HG03520 (cell line): ENCODE measurements around the gene NTF3.

Experiments
- ATAC-seq: cut with Tn5 transposase; IDR thresholded peaks from one replicate; pipeline ENCODE4 v1.9.1; 2021; ENCODE audit warnings: mild to moderate bottlenecking, moderate library complexity; ENCODE audit not compliant: unreplicated experiment

The NTF3 gene

GRCh38 chr12:5432011-5432400 lies at the start of gene NTF3:
TSS of gene NTF3 (plus strand) at chr12:5432108. CDS start at chr12:5432325, 217 bp downstream.
- ATAC-seq, result no peak

- ATAC-seq, result no peak
These were observed 47.9 kb upstream of the NTF3 start for GRCh38 chr12:5384015-5384414.

- ATAC-seq, result no peak
These were observed 43.0 kb upstream of the NTF3 start for GRCh38 chr12:5388581-5389535.

GRCh38 chr12:5390174-5390799 lies 41.6 kb upstream of the NTF3 start:
- ATAC-seq, result no peak

- ATAC-seq, result no peak
These were observed 40.3 kb upstream of the NTF3 start for GRCh38 chr12:5391653-5392052.

GRCh38 chr12:5392961-5393360 lies 38.9 kb upstream of the NTF3 start:
- no peak for ATAC-seq

GRCh38 chr12:5395443-5396271 lies 36.3 kb upstream of the NTF3 start:
- ATAC-seq, result no peak

- no peak for ATAC-seq
These were observed 35.4 kb upstream of the NTF3 start for GRCh38 chr12:5396541-5396940.

- ATAC-seq, result no peak
These were observed 32.6 kb upstream of the NTF3 start for GRCh38 chr12:5399266-5399665.

GRCh38 chr12:5402009-5402935 lies 29.6 kb upstream of the NTF3 start:
- no peak for ATAC-seq

GRCh38 chr12:5403411-5403810 lies 28.5 kb upstream of the NTF3 start:
- no peak for ATAC-seq

GRCh38 chr12:5407034-5407856 lies 24.7 kb upstream of the NTF3 start:
- ATAC-seq, result no peak

- ATAC-seq, result no peak
These were observed 22.3 kb upstream of the NTF3 start for GRCh38 chr12:5409619-5410018.

- no peak for ATAC-seq
These were observed 15.3 kb upstream of the NTF3 start for GRCh38 chr12:5416571-5416970.

- no peak for ATAC-seq
These were observed 14.4 kb upstream of the NTF3 start for GRCh38 chr12:5417500-5417899.

GRCh38 chr12:5428332-5429221 lies 3.3 kb upstream of the NTF3 start:
- ATAC-seq, result no peak

- ATAC-seq, result no peak
These were observed 2.0 kb upstream of the NTF3 start for GRCh38 chr12:5429741-5430557.
